ENCODE results near the gene TDRD15. TPM values are rescaled to one million over a fixed set of nuclear protein-coding genes. Genes with fewer than 3 reads are reported as not detected.

TDRD15 gene
- polyA plus RNA-seq, 1 donor (not counting 4 experiments of a cell fraction or from before 2014, with no cell fraction given), result not detected

GRCh38 chr2:21131861-21132260 is 8.1 kb downstream of the TDRD15 start:
- H3K9ac ChIP-seq (ENCODE audit: control insufficient read depth, extremely low read depth, insufficient read depth, low read length), result no peak overlapping the region
- FAIRE-seq (no peak), DNase-seq (ENCODE audit: low read depth, low spot score) (no peak)
- dilution Hi-C loops (cut with MboI; ENCODE audit: extremely low pct_ligation_motif_present, low sequenced_read_pairs), result no loop called here
- no peaks in the 10 kb centered on the region for H3K9me3 ChIP-seq (ENCODE audit: control insufficient read depth, low read depth, low read length)
- no peak overlapping the region for H3K4me3 ChIP-seq (ENCODE audit: control insufficient read depth in 2 of 3, extremely low read depth in 1 of 3, insufficient read depth in 2 of 3, low read depth in 1 of 3, low read length in 3 of 3)
- H4K20me1 ChIP-seq (ENCODE audit: control insufficient read depth, extremely low read depth, insufficient read depth, low read length), result no peaks in the 10 kb centered on the region
- H3K79me2 ChIP-seq (ENCODE audit: control insufficient read depth, insufficient read depth, low read length), result no peaks in the 10 kb centered on the region
- H3K36me3 ChIP-seq (ENCODE audit: control insufficient read depth in 2 of 2, extremely low read depth in 1 of 2, insufficient read depth in 2 of 2, low read length in 2 of 2), result no peaks in the 10 kb centered on the region
- H2AFZ ChIP-seq (ENCODE audit: control insufficient read depth, low read length), result no peak overlapping the region
- no peaks in the 10 kb centered on the region for H3K27me3 ChIP-seq (ENCODE audit: control insufficient read depth, extremely low read depth, insufficient read depth, low read length)
- H3K9me1 ChIP-seq (ENCODE audit: control insufficient read depth, extremely low read depth, insufficient read depth, low read length), result no peaks in the 10 kb centered on the region
- H3K27ac ChIP-seq (ENCODE audit: control insufficient read depth, insufficient read depth, low read length), result no peak overlapping the region
- no peak for TF ChIP-seq CTCF (optimal IDR thresholded peaks at IDR 0.05 in 1 of 3, IDR thresholded peaks at IDR 0.05 in 1 of 3, conservative IDR thresholded peaks at IDR 0.05 in 1 of 3; ENCODE audit: extremely low read depth in 1 of 3, insufficient read depth in 2 of 3, low read length in 3 of 3)
- no peak for TF ChIP-seq EZH2 (IDR thresholded peaks at IDR 0.05; ENCODE audit: low read length)
- H3K4me1 ChIP-seq (ENCODE audit: control insufficient read depth, extremely low read depth, insufficient read depth, low read length), result no peaks in the 10 kb centered on the region
- no peak overlapping the region for H3K4me2 ChIP-seq (ENCODE audit: control insufficient read depth, extremely low read depth, insufficient read depth, low read depth, low read length)

GRCh38 chr2:21135585-21135984 is 11.8 kb downstream of the TDRD15 start:
- TF ChIP-seq CTCF (optimal IDR thresholded peaks at IDR 0.05 in 1 of 3, IDR thresholded peaks at IDR 0.05 in 1 of 3, conservative IDR thresholded peaks at IDR 0.05 in 1 of 3; ENCODE audit: extremely low read depth in 1 of 3, insufficient read depth in 2 of 3, low read length in 3 of 3) (no peak), EZH2 (IDR thresholded peaks at IDR 0.05; ENCODE audit: low read length) (no peak)
- H2AFZ ChIP-seq (ENCODE audit: control insufficient read depth, low read length), result no peak overlapping the region
- dilution Hi-C loops (cut with MboI; ENCODE audit: extremely low pct_ligation_motif_present, low sequenced_read_pairs), result no loop called here
- no peak for DNase-seq (ENCODE audit: low read depth, low spot score)
- no peaks in the 10 kb centered on the region for H3K27me3 ChIP-seq (ENCODE audit: control insufficient read depth, extremely low read depth, insufficient read depth, low read length)
- no peak overlapping the region for H3K9ac ChIP-seq (ENCODE audit: control insufficient read depth, extremely low read depth, insufficient read depth, low read length)
- H3K4me3 ChIP-seq (ENCODE audit: control insufficient read depth in 2 of 3, extremely low read depth in 1 of 3, insufficient read depth in 2 of 3, low read depth in 1 of 3, low read length in 3 of 3), result no peak overlapping the region
- no peaks in the 10 kb centered on the region for H3K36me3 ChIP-seq (ENCODE audit: control insufficient read depth in 2 of 2, extremely low read depth in 1 of 2, insufficient read depth in 2 of 2, low read length in 2 of 2)
- no peaks in the 10 kb centered on the region for H4K20me1 ChIP-seq (ENCODE audit: control insufficient read depth, extremely low read depth, insufficient read depth, low read length)
- H3K9me3 ChIP-seq (ENCODE audit: control insufficient read depth, low read depth, low read length), result no peaks in the 10 kb centered on the region
- no peaks in the 10 kb centered on the region for H3K9me1 ChIP-seq (ENCODE audit: control insufficient read depth, extremely low read depth, insufficient read depth, low read length)
- H3K27ac ChIP-seq (ENCODE audit: control insufficient read depth, insufficient read depth, low read length), result no peak overlapping the region
- FAIRE-seq, result no peak
- H3K4me2 ChIP-seq (ENCODE audit: control insufficient read depth, extremely low read depth, insufficient read depth, low read depth, low read length), result no peak overlapping the region
- no peaks in the 10 kb centered on the region for H3K4me1 ChIP-seq (ENCODE audit: control insufficient read depth, extremely low read depth, insufficient read depth, low read length)
- no peaks in the 10 kb centered on the region for H3K79me2 ChIP-seq (ENCODE audit: control insufficient read depth, insufficient read depth, low read length)

All from keratinocyte (primary cell).